ENCODE data around the gene PJA2.

DNA sequence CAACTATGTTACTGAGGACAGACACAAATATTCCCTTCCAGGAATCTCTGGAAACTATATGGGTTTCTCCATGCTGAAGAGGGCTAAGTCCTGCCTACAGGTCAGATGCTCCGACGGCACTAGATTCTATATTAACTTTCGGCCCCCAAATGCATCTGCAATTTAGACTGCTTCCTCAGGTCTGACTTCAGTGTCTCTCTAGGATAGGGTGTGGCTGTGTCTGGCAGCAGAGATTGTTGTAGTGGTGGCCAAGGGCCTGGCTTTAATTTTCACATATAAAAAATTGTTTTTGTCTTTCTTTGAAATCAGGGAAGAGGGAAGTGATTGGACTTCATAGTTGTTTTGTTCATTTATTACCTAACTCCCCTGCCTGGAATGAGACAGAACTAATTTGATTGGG is 101.8 kb downstream of the PJA2 start:
- TF ChIP-seq, protein P1, sequence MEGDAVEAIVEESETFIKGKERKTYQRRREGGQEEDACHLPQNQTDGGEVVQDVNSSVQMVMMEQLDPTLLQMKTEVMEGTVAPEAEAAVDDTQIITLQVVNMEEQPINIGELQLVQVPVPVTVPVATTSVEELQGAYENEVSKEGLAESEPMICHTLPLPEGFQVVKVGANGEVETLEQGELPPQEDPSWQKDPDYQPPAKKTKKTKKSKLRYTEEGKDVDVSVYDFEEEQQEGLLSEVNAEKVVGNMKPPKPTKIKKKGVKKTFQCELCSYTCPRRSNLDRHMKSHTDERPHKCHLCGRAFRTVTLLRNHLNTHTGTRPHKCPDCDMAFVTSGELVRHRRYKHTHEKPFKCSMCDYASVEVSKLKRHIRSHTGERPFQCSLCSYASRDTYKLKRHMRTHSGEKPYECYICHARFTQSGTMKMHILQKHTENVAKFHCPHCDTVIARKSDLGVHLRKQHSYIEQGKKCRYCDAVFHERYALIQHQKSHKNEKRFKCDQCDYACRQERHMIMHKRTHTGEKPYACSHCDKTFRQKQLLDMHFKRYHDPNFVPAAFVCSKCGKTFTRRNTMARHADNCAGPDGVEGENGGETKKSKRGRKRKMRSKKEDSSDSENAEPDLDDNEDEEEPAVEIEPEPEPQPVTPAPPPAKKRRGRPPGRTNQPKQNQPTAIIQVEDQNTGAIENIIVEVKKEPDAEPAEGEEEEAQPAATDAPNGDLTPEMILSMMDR (IDR thresholded peaks at IDR 0.05) = no peak
- no peak for TF ChIP-seq RELA (CRISPR knock-in tag; IDR thresholded peaks at IDR 0.05; ENCODE audit: borderline replicate concordance)
- TF ChIP-seq TCF7 (CRISPR knock-in tag; IDR thresholded peaks at IDR 0.05; ENCODE audit: low read depth) = no peak
- TF ChIP-seq, protein P2, sequence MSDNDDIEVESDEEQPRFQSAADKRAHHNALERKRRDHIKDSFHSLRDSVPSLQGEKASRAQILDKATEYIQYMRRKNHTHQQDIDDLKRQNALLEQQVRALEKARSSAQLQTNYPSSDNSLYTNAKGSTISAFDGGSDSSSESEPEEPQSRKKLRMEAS (CRISPR knock-in tag; IDR thresholded peaks at IDR 0.05) = no peak
- TF ChIP-seq JUN (CRISPR knock-in tag; IDR thresholded peaks at IDR 0.05) = no peak
- TF ChIP-seq, protein P3, sequence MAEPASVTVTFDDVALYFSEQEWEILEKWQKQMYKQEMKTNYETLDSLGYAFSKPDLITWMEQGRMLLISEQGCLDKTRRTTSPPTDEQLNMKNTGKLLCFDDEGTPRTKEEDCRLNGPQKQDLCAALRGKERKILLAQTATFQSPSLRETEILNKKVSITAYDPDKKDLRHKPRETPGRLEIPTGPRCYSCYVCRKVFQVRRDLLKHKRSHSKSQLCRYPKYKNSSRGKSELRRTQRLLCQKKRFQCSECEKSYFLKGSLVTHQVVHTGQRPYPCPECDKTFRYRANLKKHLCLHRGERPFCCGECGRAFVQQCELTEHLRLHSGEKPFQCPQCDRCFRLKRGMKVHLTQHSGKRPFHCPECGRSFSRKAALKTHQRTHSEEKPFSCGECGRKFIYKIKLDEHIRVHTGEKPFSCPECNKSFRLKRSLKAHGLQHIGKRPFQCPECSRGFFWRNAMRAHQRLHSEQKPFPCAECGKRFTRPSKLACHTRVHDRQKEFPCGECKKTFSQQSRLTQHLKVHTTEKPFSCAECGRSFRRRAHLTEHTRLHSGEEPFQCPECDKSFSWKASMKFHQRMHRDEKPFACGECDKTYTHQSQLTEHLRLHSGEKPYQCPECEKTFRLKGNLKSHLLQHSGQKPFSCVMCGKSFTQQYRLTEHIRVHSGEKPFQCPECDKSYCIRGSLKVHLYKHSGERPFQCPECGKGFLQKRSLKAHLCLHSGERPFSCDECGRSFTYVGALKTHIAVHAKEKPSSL (CRISPR knock-in tag; conservative IDR thresholded peaks at IDR 0.05) = no peak
- TF ChIP-seq TEAD4 (CRISPR knock-in tag; IDR thresholded peaks at IDR 0.05) = no peak
- TF ChIP-seq, protein P4, sequence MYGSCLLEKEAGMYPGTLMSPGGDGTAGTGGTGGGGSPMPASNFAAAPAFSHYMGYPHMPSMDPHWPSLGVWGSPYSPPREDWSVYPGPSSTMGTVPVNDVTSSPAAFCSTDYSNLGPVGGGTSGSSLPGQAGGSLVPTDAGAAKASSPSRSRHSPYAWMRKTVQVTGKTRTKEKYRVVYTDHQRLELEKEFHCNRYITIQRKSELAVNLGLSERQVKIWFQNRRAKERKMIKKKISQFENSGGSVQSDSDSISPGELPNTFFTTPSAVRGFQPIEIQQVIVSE (CRISPR knock-in tag; IDR thresholded peaks at IDR 0.05; ENCODE audit: borderline replicate concordance) = no peak
